Measurements from ENCODE around the gene TFAP2A. TPM values are rescaled to one million over a fixed set of nuclear protein-coding genes. Genes with fewer than 3 reads are reported as not detected.

TFAP2A gene
- total RNA-seq, 1 experiment from 2014 or later, result 0.42 TPM

DNA sequence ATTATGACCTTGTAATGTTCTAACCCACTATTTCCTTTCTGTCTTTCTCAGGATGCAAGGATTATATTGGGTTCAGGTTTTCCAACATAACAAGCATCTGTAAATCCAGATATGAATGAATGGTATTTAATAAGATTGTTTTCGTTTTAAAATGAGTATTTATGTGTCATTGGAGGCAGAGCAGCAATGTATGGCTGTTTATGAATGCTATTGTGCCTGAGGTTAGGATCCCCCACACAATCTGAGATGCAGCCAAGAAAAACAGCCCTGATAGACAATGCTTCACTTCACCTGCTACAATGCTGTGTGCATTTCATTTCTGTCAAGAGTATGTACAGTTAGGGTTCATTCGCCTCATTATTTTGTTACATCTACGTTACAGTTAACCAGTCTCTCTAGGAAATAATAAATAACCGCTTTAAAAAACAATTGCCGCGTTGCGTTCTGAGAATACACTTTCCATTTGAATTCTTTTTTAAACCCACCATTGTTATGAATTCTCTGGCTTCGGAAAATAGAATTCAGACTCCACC, 19.6 kb downstream of the TFAP2A start (continued):
- TF ChIP-seq, protein P1, sequence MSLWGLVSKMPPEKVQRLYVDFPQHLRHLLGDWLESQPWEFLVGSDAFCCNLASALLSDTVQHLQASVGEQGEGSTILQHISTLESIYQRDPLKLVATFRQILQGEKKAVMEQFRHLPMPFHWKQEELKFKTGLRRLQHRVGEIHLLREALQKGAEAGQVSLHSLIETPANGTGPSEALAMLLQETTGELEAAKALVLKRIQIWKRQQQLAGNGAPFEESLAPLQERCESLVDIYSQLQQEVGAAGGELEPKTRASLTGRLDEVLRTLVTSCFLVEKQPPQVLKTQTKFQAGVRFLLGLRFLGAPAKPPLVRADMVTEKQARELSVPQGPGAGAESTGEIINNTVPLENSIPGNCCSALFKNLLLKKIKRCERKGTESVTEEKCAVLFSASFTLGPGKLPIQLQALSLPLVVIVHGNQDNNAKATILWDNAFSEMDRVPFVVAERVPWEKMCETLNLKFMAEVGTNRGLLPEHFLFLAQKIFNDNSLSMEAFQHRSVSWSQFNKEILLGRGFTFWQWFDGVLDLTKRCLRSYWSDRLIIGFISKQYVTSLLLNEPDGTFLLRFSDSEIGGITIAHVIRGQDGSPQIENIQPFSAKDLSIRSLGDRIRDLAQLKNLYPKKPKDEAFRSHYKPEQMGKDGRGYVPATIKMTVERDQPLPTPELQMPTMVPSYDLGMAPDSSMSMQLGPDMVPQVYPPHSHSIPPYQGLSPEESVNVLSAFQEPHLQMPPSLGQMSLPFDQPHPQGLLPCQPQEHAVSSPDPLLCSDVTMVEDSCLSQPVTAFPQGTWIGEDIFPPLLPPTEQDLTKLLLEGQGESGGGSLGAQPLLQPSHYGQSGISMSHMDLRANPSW (CRISPR knock-in tag; conservative IDR thresholded peaks at IDR 0.05; ENCODE audit: low read depth), result no peak
- TF ChIP-seq ZBTB43 (CRISPR knock-in tag; IDR thresholded peaks at IDR 0.05) (no peak), RORB (CRISPR knock-in tag; IDR thresholded peaks at IDR 0.05) (no peak), E2F4 (CRISPR knock-in tag; IDR thresholded peaks at IDR 0.05; ENCODE audit: borderline replicate concordance, low read depth) (no peak)
- TF ChIP-seq, protein P2, sequence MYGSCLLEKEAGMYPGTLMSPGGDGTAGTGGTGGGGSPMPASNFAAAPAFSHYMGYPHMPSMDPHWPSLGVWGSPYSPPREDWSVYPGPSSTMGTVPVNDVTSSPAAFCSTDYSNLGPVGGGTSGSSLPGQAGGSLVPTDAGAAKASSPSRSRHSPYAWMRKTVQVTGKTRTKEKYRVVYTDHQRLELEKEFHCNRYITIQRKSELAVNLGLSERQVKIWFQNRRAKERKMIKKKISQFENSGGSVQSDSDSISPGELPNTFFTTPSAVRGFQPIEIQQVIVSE (CRISPR knock-in tag; IDR thresholded peaks at IDR 0.05; ENCODE audit: borderline replicate concordance), result no peak

- Mint-ChIP-seq H3K4me1 (peaks cover 82% of the 10 kb centered on the region), H3K27ac (no peak overlapping the region), H3K9me3 (no peaks in the 10 kb centered on the region), H3K27me3 (ENCODE audit: low read depth) (peaks cover 98% of the 10 kb centered on the region), H3K4me3 (no peak overlapping the region; the same call in 1 of the 2 replicates), H3K36me3 (no peaks in the 10 kb centered on the region)
- DNase-seq (ENCODE audit: low spot score) (no peak), ATAC-seq (no peak)
- POLR2A ChIA-PET, result no interaction called here
- CTCF ChIA-PET, result no interaction called here
- TF ChIP-seq, protein P3, sequence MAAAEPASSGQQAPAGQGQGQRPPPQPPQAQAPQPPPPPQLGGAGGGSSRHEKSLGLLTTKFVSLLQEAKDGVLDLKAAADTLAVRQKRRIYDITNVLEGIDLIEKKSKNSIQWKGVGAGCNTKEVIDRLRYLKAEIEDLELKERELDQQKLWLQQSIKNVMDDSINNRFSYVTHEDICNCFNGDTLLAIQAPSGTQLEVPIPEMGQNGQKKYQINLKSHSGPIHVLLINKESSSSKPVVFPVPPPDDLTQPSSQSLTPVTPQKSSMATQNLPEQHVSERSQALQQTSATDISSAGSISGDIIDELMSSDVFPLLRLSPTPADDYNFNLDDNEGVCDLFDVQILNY (CRISPR knock-in tag; IDR thresholded peaks at IDR 0.05), result no peak
- TF ChIP-seq JAZF1 (CRISPR knock-in tag; IDR thresholded peaks at IDR 0.05) (no peak), E2F1 (CRISPR knock-in tag; IDR thresholded peaks at IDR 0.05) (no peak), FOXP1 (CRISPR knock-in tag; IDR thresholded peaks at IDR 0.05; ENCODE audit: borderline replicate concordance) (no peak), ZNF263 (CRISPR knock-in tag; IDR thresholded peaks at IDR 0.05; ENCODE audit: low read depth) (no peak), ZNF232 (CRISPR knock-in tag; IDR thresholded peaks at IDR 0.05) (no peak), FOXJ3 (CRISPR knock-in tag; IDR thresholded peaks at IDR 0.05; ENCODE audit: borderline replicate concordance) (no peak)
- TF ChIP-seq, protein P4, sequence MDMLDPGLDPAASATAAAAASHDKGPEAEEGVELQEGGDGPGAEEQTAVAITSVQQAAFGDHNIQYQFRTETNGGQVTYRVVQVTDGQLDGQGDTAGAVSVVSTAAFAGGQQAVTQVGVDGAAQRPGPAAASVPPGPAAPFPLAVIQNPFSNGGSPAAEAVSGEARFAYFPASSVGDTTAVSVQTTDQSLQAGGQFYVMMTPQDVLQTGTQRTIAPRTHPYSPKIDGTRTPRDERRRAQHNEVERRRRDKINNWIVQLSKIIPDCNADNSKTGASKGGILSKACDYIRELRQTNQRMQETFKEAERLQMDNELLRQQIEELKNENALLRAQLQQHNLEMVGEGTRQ (CRISPR knock-in tag; IDR thresholded peaks at IDR 0.05), result no peak
Observed at GRCh38 chr6:10393544-10394225, 21.2 kb downstream of the TFAP2A start.

Measured in WTC11 (cell line).